Caco-2 (cell line): ENCODE data around the gene SHANK2. TPM values are rescaled to one million over a fixed set of nuclear protein-coding genes. Genes with fewer than 3 reads are reported as not detected.

Source experiments
- BruUV-seq: library from RNA; stranded (reverse); fragments of 400-500 nt; replicated peaks from 2 replicates; lab custom pipeline; 2021; lab: Mats Ljungman, UMichigan
- CTCF ChIA-PET: fragments of 300-600 bp; sonication (Branson Sonifier 250); formaldehyde crosslinking; loops from one replicate; lab custom pipeline; 2022; ENCODE audit warnings: antibody characterized with exemption; lab: Charles Lee
- POLR2A ChIA-PET: fragments of 300-600 bp; sonication (Branson Sonifier 250); formaldehyde crosslinking; loops from one replicate; lab custom pipeline; 2022; ENCODE audit warnings: antibody characterized with exemption; lab: Charles Lee
- DNase-seq, 2 experiments: peaks; one replicate each; pipeline versions ENCODE4 v3.0.0 to v3.0.0-alpha.2; 2020 to 2022
- H3K27me3 ChIP-seq: replicated peaks from 2 replicates; pipeline ENCODE4 v1.6.0; 2011; ENCODE audit warnings: low read length; ENCODE audit not compliant: control insufficient read depth, insufficient read depth
- H3K36me3 ChIP-seq: 2 replicates; pipeline ENCODE4 v1.5.1; 2011; ENCODE audit warnings: low read length; ENCODE audit not compliant: control insufficient read depth, insufficient read depth
- H3K4me1 ChIP-seq: fragments of 250-450 bp; sonication (Bioruptor Pico); 2 replicates; pipeline ENCODE4 v1.5.1; 2020; ENCODE audit warnings: mild to moderate bottlenecking
- H3K4me3 ChIP-seq: 2 replicates; pipeline ENCODE4 v1.5.1; 2011; ENCODE audit warnings: low read depth, mild to moderate bottlenecking, control low read depth, low read length
- H3K9me3 ChIP-seq: fragments of 250-450 bp; sonication (Bioruptor Pico); 2 replicates; pipeline ENCODE4 v1.5.1; 2020; ENCODE audit warnings: mild to moderate bottlenecking, moderate library complexity
- H3K27ac Mint-ChIP-seq: one replicate; pipeline ENCODE4 v1.8.0; 2022; ENCODE audit warnings: mixed read lengths; ENCODE audit not compliant: unreplicated experiment
- H3K27me3 Mint-ChIP-seq: one replicate; pipeline ENCODE4 v1.8.0; 2022; ENCODE audit warnings: mixed read lengths; ENCODE audit not compliant: insufficient read depth, unreplicated experiment
- H3K36me3 Mint-ChIP-seq: one replicate; pipeline ENCODE4 v1.8.0; 2022; ENCODE audit warnings: mild to moderate bottlenecking, mixed read lengths; ENCODE audit not compliant: insufficient read depth, unreplicated experiment
- H3K4me1 Mint-ChIP-seq: one replicate; pipeline ENCODE4 v1.8.0; 2022; ENCODE audit warnings: low read depth, mixed read lengths; ENCODE audit not compliant: unreplicated experiment
- H3K4me3 Mint-ChIP-seq: one replicate; pipeline ENCODE4 v1.8.0; 2022; ENCODE audit warnings: mild to moderate bottlenecking, moderate library complexity, mixed read lengths; ENCODE audit not compliant: unreplicated experiment
- H3K9me3 Mint-ChIP-seq: one replicate; pipeline ENCODE4 v1.8.0; 2022; ENCODE audit warnings: mixed read lengths; ENCODE audit not compliant: unreplicated experiment
- CTCF ChIP-seq, 2 experiments: fragments of 200-600 bp in 1 of 2; IDR thresholded peaks; 1 replicate in 1 of 2; 2 replicates in 1 of 2; pipeline versions ENCODE4 v1.5.1 to v1.8.0; 2011 to 2022; ENCODE audit warnings: antibody characterized with exemption in 1 of 2, control low read depth in 1 of 2, inconsistent platforms in 1 of 2, low read depth in 1 of 2, low read length in 1 of 2, mild to moderate bottlenecking in 1 of 2, moderate library complexity in 1 of 2; ENCODE audit not compliant: insufficient read depth in 1 of 2, severe bottlenecking in 1 of 2, unreplicated experiment in 1 of 2
- intact Hi-C: fragments of 100-400 bp; cut with micrococcal nuclease; formaldehyde crosslinking; loops from one replicate; pipeline ENCODE4 v1.10.0; 2022; ENCODE audit not compliant: unreplicated experiment
- total RNA-seq: library from RNA; stranded (reverse); gene quantifications from 2 replicates; pipeline ENCODE4 v1.2.3, GENCODE V29; 2022

Gene SHANK2
- total RNA-seq, 1 experiment from 2014 or later = 177 TPM

- H3K4me3 ChIP-seq = no peak overlapping the region
These were observed 44.8 kb downstream of the SHANK2 start for GRCh38 chr11:71207563-71207962.

DNA sequence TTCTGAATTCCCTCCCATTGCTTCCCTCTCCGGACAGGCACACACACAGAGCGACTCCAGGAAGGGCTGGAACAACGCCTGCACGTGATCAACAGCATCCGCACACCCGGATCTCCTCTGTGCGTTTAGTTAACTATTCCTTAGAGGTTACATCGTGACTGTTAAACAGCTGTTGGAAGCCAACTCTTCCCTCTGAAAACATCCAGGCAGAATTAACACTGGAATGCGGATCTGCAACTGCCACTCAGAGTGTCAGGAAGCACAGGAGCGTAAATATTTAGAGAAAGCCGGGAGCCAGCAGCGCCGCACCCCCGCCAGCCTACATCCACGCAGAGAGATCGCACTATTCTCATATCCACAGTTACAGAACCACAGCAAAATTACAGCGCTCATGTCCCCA is 46.2 kb downstream of the SHANK2 start:
- Mint-ChIP-seq H3K27ac (peak overlapping the region; percentile 61), H3K4me1 (peaks cover 28% of the 10 kb centered on the region), H3K27me3 (no peaks in the 10 kb centered on the region), H3K36me3 (peaks cover 89% of the 10 kb centered on the region), H3K9me3 (no peaks in the 10 kb centered on the region), H3K4me3 (peak overlapping the region; percentile 8)
- peaks cover 18% of the 10 kb centered on the region for H3K36me3 ChIP-seq
- peaks cover 14% of the 10 kb centered on the region for H3K9me3 ChIP-seq
- peaks cover 24% of the 10 kb centered on the region for H3K4me1 ChIP-seq
- no peaks in the 10 kb centered on the region for H3K27me3 ChIP-seq
- intact Hi-C loops = no loop called here
- no peak overlapping the region for H3K4me3 ChIP-seq
- POLR2A ChIA-PET = no interaction called here
- CTCF ChIA-PET = interaction anchor here (0.7 kb wide), 1 partner anchor 86 kb away, joined by 4 read pairs; no protein-coding TSS in a partner anchor
- DNase-seq = peak; percentile 53 to 61
- no peak for TF ChIP-seq CTCF (IDR thresholded peaks at IDR 0.05; ENCODE audit: insufficient read depth in 1 of 2, low read depth in 1 of 2, low read length in 1 of 2, severe bottlenecking in 1 of 2, unreplicated experiment in 1 of 2)
- no TSS peak for BruUV-seq

More at GRCh38 chr11:71207563-71207962, 44.8 kb downstream of the SHANK2 start:
- peaks cover 94% of the 10 kb centered on the region for H3K36me3 Mint-ChIP-seq
- BruUV-seq = no TSS peak
- H3K27ac Mint-ChIP-seq = peak overlapping the region; percentile 9
- DNase-seq = peak in 1 of 2 experiments; percentile 25
- Histone ChIP-seq H3K27me3 (no peaks in the 10 kb centered on the region), H3K36me3 (peaks cover 15% of the 10 kb centered on the region), H3K4me1 (peaks cover 24% of the 10 kb centered on the region), H3K9me3 (peaks cover 14% of the 10 kb centered on the region)
- ChIA-PET POLR2A (no interaction called here), CTCF (no interaction called here)
- peaks cover 28% of the 10 kb centered on the region for H3K4me1 Mint-ChIP-seq
- H3K27me3 Mint-ChIP-seq = no peaks in the 10 kb centered on the region
- TF ChIP-seq CTCF (IDR thresholded peaks at IDR 0.05; ENCODE audit: insufficient read depth in 1 of 2, low read depth in 1 of 2, low read length in 1 of 2, severe bottlenecking in 1 of 2, unreplicated experiment in 1 of 2) = no peak
- H3K4me3 Mint-ChIP-seq = no peak overlapping the region
- intact Hi-C loops = no loop called here
- no peaks in the 10 kb centered on the region for H3K9me3 Mint-ChIP-seq

DNA sequence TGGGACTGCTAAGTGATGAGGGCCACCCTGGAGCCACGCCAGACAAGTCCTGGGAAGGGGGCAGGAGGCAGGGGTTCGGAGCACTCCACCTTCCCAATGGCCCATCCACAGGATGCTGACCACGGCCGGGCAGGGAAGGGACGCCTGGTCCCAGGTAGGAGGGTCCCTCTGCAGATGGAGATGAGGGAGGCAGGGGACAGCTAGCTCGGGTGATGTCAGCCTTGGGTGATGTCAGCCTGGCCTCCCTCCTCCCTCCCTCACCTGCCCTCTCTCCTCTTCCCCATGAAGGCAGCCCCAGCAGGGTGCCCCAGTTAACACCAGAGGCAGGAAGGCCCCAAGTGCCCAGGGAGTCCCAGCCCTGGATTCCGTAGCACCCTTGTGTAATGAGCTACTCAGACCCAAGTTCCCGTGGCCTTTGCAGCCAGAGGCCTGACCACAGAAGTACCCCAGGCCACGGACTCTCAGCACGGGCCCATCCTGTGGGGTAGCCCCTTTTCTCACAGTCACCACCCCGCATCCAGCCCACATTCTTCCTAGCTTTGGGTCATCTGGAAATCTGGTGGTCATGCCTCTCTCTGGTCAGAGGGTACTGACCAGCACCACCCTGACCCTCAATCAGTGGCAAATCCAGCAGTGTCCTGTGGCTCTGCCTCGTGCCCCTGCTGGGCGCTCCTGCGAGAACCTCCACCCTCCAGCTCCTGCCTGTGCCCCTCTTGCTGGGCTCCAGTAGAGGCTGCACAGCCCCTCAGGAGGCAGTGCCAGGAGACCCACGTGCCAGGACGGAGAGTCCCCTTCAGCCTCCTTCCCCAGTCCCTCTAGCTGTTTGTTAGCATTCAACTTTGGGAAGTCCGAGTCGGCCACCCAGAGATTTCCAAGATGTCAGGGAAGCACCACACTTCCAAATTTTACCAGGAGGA is 47.4 kb downstream of the SHANK2 start:
- peak overlapping the region; percentile 61 for H3K27ac Mint-ChIP-seq
- H3K4me3 Mint-ChIP-seq = no peak overlapping the region
- no peaks in the 10 kb centered on the region for H3K27me3 Mint-ChIP-seq
- Histone ChIP-seq H3K4me3 (no peak overlapping the region), H3K9me3 (peaks cover 14% of the 10 kb centered on the region), H3K36me3 (peaks cover 14% of the 10 kb centered on the region), H3K27me3 (no peaks in the 10 kb centered on the region), H3K4me1 (peaks cover 24% of the 10 kb centered on the region)
- H3K4me1 Mint-ChIP-seq = peaks cover 28% of the 10 kb centered on the region
- no peaks in the 10 kb centered on the region for H3K9me3 Mint-ChIP-seq
- no TSS peak for BruUV-seq
- ChIA-PET CTCF (interaction anchor here (0.7 kb wide), 1 partner anchor 48 kb away, joined by 4 read pairs; the partner anchor contains the start of gene SHANK2), POLR2A (interaction anchor here (0.5 kb wide), 1 partner anchor 1953 kb away, joined by 6 read pairs; no protein-coding TSS in a partner anchor)
- H3K36me3 Mint-ChIP-seq = peaks cover 79% of the 10 kb centered on the region
- TF ChIP-seq CTCF (IDR thresholded peaks at IDR 0.05; ENCODE audit: insufficient read depth in 1 of 2, low read depth in 1 of 2, low read length in 1 of 2, severe bottlenecking in 1 of 2, unreplicated experiment in 1 of 2) = no peak
- no peak for DNase-seq
- intact Hi-C loops = no loop called here
